Panc1 (cell line): ENCODE results near the gene GALNT16. TPM values are rescaled to one million over a fixed set of nuclear protein-coding genes. Genes with fewer than 3 reads are reported as not detected.

Experiments used
- ATAC-seq: fragments of 200-7000 bp; cut with Tn5 transposase; 2 replicates; pipeline ENCODE4 v1.9.1; 2020; ENCODE audit warnings: mild to moderate bottlenecking, moderate library complexity
- BruUV-seq: library from RNA; stranded (reverse); fragments of 400-500 nt; replicated peaks from 2 replicates; lab custom pipeline; 2021; lab: Mats Ljungman, UMichigan
- CTCF ChIA-PET: fragments of 300-600 bp; sonication (Branson Sonifier 250); formaldehyde crosslinking; loops from one replicate; lab custom pipeline; 2022; ENCODE audit warnings: antibody characterized with exemption; lab: Charles Lee
- POLR2A ChIA-PET: fragments of 300-600 bp; sonication (Branson Sonifier 250); formaldehyde crosslinking; loops from one replicate; lab custom pipeline; 2022; ENCODE audit warnings: antibody characterized with exemption; lab: Charles Lee
- DNase-seq: peaks from one replicate; pipeline ENCODE4 v3.0.0-alpha.2; 2010; ENCODE audit warnings: low read depth, low spot score
- H3K27ac ChIP-seq: 2 replicates; pipeline ENCODE4 v1.5.1; 2011; ENCODE audit warnings: mild to moderate bottlenecking, low read length, inconsistent platforms
- H3K27me3 ChIP-seq: fragments of 200-500 bp; sonication (Bioruptor generic); 2 replicates; pipeline ENCODE4 v1.6.0; 2014; ENCODE audit warnings: low read length, inconsistent platforms; ENCODE audit not compliant: control insufficient read depth, insufficient read depth
- H3K36me3 ChIP-seq: fragments of 200-500 bp; sonication (Bioruptor generic); 2 replicates; pipeline ENCODE4 v1.5.1; 2014; ENCODE audit warnings: inconsistent platforms, mild to moderate bottlenecking, low read length, moderate library complexity; ENCODE audit not compliant: control insufficient read depth, insufficient read depth
- H3K4me1 ChIP-seq: 2 replicates; pipeline ENCODE4 v1.5.1; 2011; ENCODE audit warnings: inconsistent platforms, mild to moderate bottlenecking, low read length, moderate library complexity; ENCODE audit not compliant: control insufficient read depth, insufficient read depth
- H3K4me3 ChIP-seq, 2 experiments: 2 replicates each; pipeline ENCODE4 v1.5.1; 2011 to 2012; ENCODE audit warnings: low read depth in 2 of 2, low read length in 2 of 2, mild to moderate bottlenecking in 2 of 2, inconsistent platforms in 1 of 2, moderate library complexity in 1 of 2
- H3K9me3 ChIP-seq: fragments of 200-500 bp; sonication (Bioruptor generic); 2 replicates; pipeline ENCODE4 v1.5.1; 2014; ENCODE audit warnings: low read depth, mild to moderate bottlenecking, inconsistent platforms, low read length, moderate library complexity; ENCODE audit not compliant: control insufficient read depth, insufficient read depth
- POLR2AphosphoS5 ChIP-seq: IDR thresholded peaks from 2 replicates; pipeline ENCODE4 v1.6.1; 2012; ENCODE audit warnings: mild to moderate bottlenecking, low read depth, low read length, moderate library complexity
- REST ChIP-seq, 2 experiments: IDR thresholded peaks; 2 replicates each; pipeline ENCODE4 v1.6.1; 2011 to 2012; ENCODE audit warnings: low read depth in 2 of 2, control low read depth in 1 of 2, low read length in 1 of 2, mild to moderate bottlenecking in 1 of 2, moderate library complexity in 1 of 2; ENCODE audit not compliant: insufficient read depth in 1 of 2
- SIN3A ChIP-seq: IDR thresholded peaks from 2 replicates; pipeline ENCODE4 v1.6.1; 2012; ENCODE audit warnings: low read depth, mild to moderate bottlenecking, low read length, moderate library complexity, borderline replicate concordance; ENCODE audit not compliant: insufficient read depth
- TCF7L2 ChIP-seq: IDR thresholded peaks from 2 replicates; pipeline ENCODE4 v1.6.1; 2011; ENCODE audit warnings: mild to moderate bottlenecking, low read depth, low read length, inconsistent platforms
- in situ Hi-C: cut with HindIII; loops from 2 replicates; pipeline ENCODE4 v1.10.0; 2016; ENCODE audit warnings: low sequenced_read_pairs, low pct_unique_long_range_greater_than_20kb
- intact Hi-C: fragments of 100-400 bp; cut with micrococcal nuclease; formaldehyde crosslinking; loops from one replicate; pipeline ENCODE4 v1.10.0; 2022; ENCODE audit not compliant: unreplicated experiment
- total RNA-seq: library from RNA; stranded (reverse); gene quantifications from one replicate; pipeline ENCODE4 v1.2.1, GENCODE V29; 2021; ENCODE audit not compliant: unreplicated experiment
- TF ChIP-seq, protein P1 (sequence below): fragments of 450-650 bp; IDR thresholded peaks from 2 replicates; pipeline ENCODE4 v1.5.1; 2017; ENCODE audit warnings: mild to moderate bottlenecking

Gene GALNT16
- total RNA-seq, 1 experiment from 2014 or later, result 0.72 TPM

- H3K4me1 ChIP-seq, result no peaks in the 10 kb centered on the region
- ATAC-seq, result no peak
- in situ Hi-C loops (no loop called here), intact Hi-C loops (no loop called here)
- H3K9me3 ChIP-seq, result no peaks in the 10 kb centered on the region
- CTCF ChIA-PET, result no interaction called here
- BruUV-seq, result no TSS peak
- DNase-seq, result no peak
- H3K27me3 ChIP-seq, result no peaks in the 10 kb centered on the region
- no peak overlapping the region for H3K4me3 ChIP-seq
- H3K27ac ChIP-seq, result no peak overlapping the region
- POLR2A ChIA-PET, result no interaction called here
- TF ChIP-seq SIN3A, result no peak
- no peak for TF ChIP-seq TCF7L2
- TF ChIP-seq, protein P1, sequence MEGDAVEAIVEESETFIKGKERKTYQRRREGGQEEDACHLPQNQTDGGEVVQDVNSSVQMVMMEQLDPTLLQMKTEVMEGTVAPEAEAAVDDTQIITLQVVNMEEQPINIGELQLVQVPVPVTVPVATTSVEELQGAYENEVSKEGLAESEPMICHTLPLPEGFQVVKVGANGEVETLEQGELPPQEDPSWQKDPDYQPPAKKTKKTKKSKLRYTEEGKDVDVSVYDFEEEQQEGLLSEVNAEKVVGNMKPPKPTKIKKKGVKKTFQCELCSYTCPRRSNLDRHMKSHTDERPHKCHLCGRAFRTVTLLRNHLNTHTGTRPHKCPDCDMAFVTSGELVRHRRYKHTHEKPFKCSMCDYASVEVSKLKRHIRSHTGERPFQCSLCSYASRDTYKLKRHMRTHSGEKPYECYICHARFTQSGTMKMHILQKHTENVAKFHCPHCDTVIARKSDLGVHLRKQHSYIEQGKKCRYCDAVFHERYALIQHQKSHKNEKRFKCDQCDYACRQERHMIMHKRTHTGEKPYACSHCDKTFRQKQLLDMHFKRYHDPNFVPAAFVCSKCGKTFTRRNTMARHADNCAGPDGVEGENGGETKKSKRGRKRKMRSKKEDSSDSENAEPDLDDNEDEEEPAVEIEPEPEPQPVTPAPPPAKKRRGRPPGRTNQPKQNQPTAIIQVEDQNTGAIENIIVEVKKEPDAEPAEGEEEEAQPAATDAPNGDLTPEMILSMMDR, result no peak
- no peak for TF ChIP-seq POLR2AphosphoS5
- TF ChIP-seq REST (IDR thresholded peaks at IDR 0.05; ENCODE audit: insufficient read depth in 1 of 2, low read depth in 2 of 2, low read length in 1 of 2), result no peak
- no peaks in the 10 kb centered on the region for H3K36me3 ChIP-seq
These were observed 78.0 kb downstream of the GALNT16 start for GRCh38 chr14:69337984-69338383.

- H3K27ac ChIP-seq, result no peak overlapping the region
- no peaks in the 10 kb centered on the region for H3K4me1 ChIP-seq
These were observed 79.5 kb downstream of the GALNT16 start for GRCh38 chr14:69339426-69339825.

More at GRCh38 chr14:69339426-69339825, 79.5 kb downstream of the GALNT16 start:
- ChIA-PET POLR2A (no interaction called here), CTCF (no interaction called here)
- Histone ChIP-seq H3K4me3 (no peak overlapping the region), H3K9me3 (no peaks in the 10 kb centered on the region), H3K27me3 (no peaks in the 10 kb centered on the region), H3K36me3 (no peaks in the 10 kb centered on the region)
- no peak for DNase-seq
- ATAC-seq, result no peak
- intact Hi-C loops, result no loop called here
- in situ Hi-C loops, result no loop called here
- TF ChIP-seq POLR2AphosphoS5, result no peak
- TF ChIP-seq SIN3A, result no peak
- TF ChIP-seq, protein P1, result no peak
- no peak for TF ChIP-seq REST (IDR thresholded peaks at IDR 0.05; ENCODE audit: insufficient read depth in 1 of 2, low read depth in 2 of 2, low read length in 1 of 2)
- no peak for TF ChIP-seq TCF7L2
- BruUV-seq, result no TSS peak
